GM12872 (cell line): Measurements from ENCODE around the gene TCEA2.

Source experiments
- CTCF ChIP-seq: IDR thresholded peaks from 3 replicates; pipeline ENCODE4 v1.5.1; 2011; ENCODE audit warnings: low read depth, mild to moderate bottlenecking, low read length, moderate library complexity; ENCODE audit not compliant: insufficient read depth

TCEA2 gene

GRCh38 chr20:64025101-64025825 lies 37.7 kb upstream of the TCEA2 start:
- TF ChIP-seq CTCF: no peak

- TF ChIP-seq CTCF: no peak
These were observed 37.1 kb upstream of the TCEA2 start for GRCh38 chr20:64025826-64026412.

- TF ChIP-seq CTCF: no peak
These were observed 34.9 kb upstream of the TCEA2 start for GRCh38 chr20:64027981-64028685.

GRCh38 chr20:64029293-64030117 lies 33.5 kb upstream of the TCEA2 start:
- no peak for TF ChIP-seq CTCF

GRCh38 chr20:64030371-64031134 lies 32.4 kb upstream of the TCEA2 start:
- TF ChIP-seq CTCF: no peak

- no peak for TF ChIP-seq CTCF
These were observed 31.1 kb upstream of the TCEA2 start for GRCh38 chr20:64031822-64032314.
